ENCODE measurements around the gene LINGO1.

Gene LINGO1

GRCh38 chr15:77654975-77655374 lies 22.3 kb upstream of the LINGO1 start:
- DNase-seq = no peak

GRCh38 chr15:77653832-77654480 lies 21.2 kb upstream of the LINGO1 start:
- DNase-seq = no peak

GRCh38 chr15:77650265-77650664 lies 17.6 kb upstream of the LINGO1 start:
- no peak for DNase-seq

- DNase-seq = no peak
These were observed 16.9 kb upstream of the LINGO1 start for GRCh38 chr15:77649610-77650009.

GRCh38 chr15:77649017-77649416 lies 16.3 kb upstream of the LINGO1 start:
- no peak for DNase-seq

GRCh38 chr15:77647961-77648360 lies 15.2 kb upstream of the LINGO1 start:
- DNase-seq = no peak

- DNase-seq = no peak
These were observed 13.5 kb upstream of the LINGO1 start for GRCh38 chr15:77646104-77646694.

- no peak for DNase-seq
These were observed 12.9 kb upstream of the LINGO1 start for GRCh38 chr15:77645602-77646001.

- no peak for DNase-seq
These were observed 12.0 kb upstream of the LINGO1 start for GRCh38 chr15:77644543-77645247.

- no peak for DNase-seq
These were observed 11.1 kb upstream of the LINGO1 start for GRCh38 chr15:77643764-77644163.

- DNase-seq = no peak
These were observed 10.2 kb upstream of the LINGO1 start for GRCh38 chr15:77642793-77643430.

GRCh38 chr15:77641999-77642398 lies 9.3 kb upstream of the LINGO1 start:
- DNase-seq = no peak

GRCh38 chr15:77640615-77641014 lies 7.9 kb upstream of the LINGO1 start:
- no peak for DNase-seq

- DNase-seq = no peak
These were observed 6.7 kb upstream of the LINGO1 start for GRCh38 chr15:77639431-77639830.

GRCh38 chr15:77637851-77638692 lies 5.4 kb upstream of the LINGO1 start:
- no peak for DNase-seq

- no peak for DNase-seq
These were observed 3.5 kb upstream of the LINGO1 start for GRCh38 chr15:77636209-77636608.

GRCh38 chr15:77634266-77634962 lies 1.7 kb upstream of the LINGO1 start:
- DNase-seq = peak; percentile 45

GRCh38 chr15:77633913-77634265 lies 1.2 kb upstream of the LINGO1 start:
- DNase-seq = no peak

GRCh38 chr15:77633134-77633912 lies 611 bp upstream of the LINGO1 start:
- peak; percentile 58 for DNase-seq

GRCh38 chr15:77631745-77632533 lies 773 bp downstream of the LINGO1 start:
- no peak for DNase-seq
